ENCODE measurements around the gene RHPN2. TPM values are rescaled to one million over a fixed set of nuclear protein-coding genes. Genes with fewer than 3 reads are reported as not detected.
"Not testable (repeated sequence)": the region's sequence is repeated elsewhere in the genome, so short reads cannot be mapped to it uniquely, and the experiment has no call there.

Gene RHPN2
- total RNA-seq, 2 donors from 2014 or later, result not detected

DNA sequence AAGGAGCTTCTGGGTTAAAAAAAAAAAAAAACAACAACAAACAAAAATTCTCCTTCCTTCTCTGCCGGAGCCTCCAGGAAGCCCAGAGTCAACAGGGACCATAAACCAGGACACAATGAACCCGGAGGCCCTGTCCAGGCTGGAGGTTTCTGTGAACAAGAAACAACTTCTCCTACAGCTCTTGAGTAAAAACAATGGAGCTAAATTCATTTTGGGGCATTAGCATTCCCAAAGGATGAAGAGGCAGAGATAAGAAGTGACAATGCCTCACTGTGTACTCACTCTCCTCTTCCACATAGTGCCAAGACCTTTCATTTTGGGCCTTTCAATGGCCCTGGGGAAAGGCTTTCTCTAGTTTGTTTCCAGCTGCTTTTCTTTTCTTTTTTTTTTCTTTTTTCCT is 9.0 kb downstream of the RHPN2 start:
- Mint-ChIP-seq H3K4me3 (no peak overlapping the region), H3K36me3 (ENCODE audit: low read depth) (peaks cover 5% of the 10 kb centered on the region), H3K27ac (no peak overlapping the region), H3K4me1 (peaks cover 3% of the 10 kb centered on the region), H3K27me3 (peaks cover 23% of the 10 kb centered on the region)
- no peaks in the 10 kb centered on the region for H3K9me3 ChIP-seq (ENCODE audit: control insufficient read depth, low read length, poor library complexity, severe bottlenecking)
- DNase-seq, result no peak
- no peak for ATAC-seq

- H3K27ac Mint-ChIP-seq, result peak overlapping the region; percentile 77
- H3K4me1 Mint-ChIP-seq, result peaks cover 3% of the 10 kb centered on the region
- peaks cover 12% of the 10 kb centered on the region for H3K27me3 Mint-ChIP-seq
- DNase-seq (no peak), ATAC-seq (no peak)
- H3K9me3 ChIP-seq (ENCODE audit: control insufficient read depth, low read length, poor library complexity, severe bottlenecking), result no peaks in the 10 kb centered on the region
- no peak overlapping the region for H3K4me3 Mint-ChIP-seq
- peaks cover 3% of the 10 kb centered on the region for H3K36me3 Mint-ChIP-seq (ENCODE audit: low read depth)
Observed at GRCh38 chr19:33054623-33055022, 10.1 kb downstream of the RHPN2 start.

- Mint-ChIP-seq H3K27ac (no peak overlapping the region), H3K27me3 (no peaks in the 10 kb centered on the region), H3K4me1 (no peaks in the 10 kb centered on the region), H3K4me3 (no peak overlapping the region), H3K36me3 (ENCODE audit: low read depth) (no peaks in the 10 kb centered on the region)
- DNase-seq, result no peak
- no peak for ATAC-seq
- H3K9me3 ChIP-seq (ENCODE audit: control insufficient read depth, low read length, poor library complexity, severe bottlenecking), result no peaks in the 10 kb centered on the region
Observed at GRCh38 chr19:33052352-33052972, 12.2 kb downstream of the RHPN2 start.

DNA sequence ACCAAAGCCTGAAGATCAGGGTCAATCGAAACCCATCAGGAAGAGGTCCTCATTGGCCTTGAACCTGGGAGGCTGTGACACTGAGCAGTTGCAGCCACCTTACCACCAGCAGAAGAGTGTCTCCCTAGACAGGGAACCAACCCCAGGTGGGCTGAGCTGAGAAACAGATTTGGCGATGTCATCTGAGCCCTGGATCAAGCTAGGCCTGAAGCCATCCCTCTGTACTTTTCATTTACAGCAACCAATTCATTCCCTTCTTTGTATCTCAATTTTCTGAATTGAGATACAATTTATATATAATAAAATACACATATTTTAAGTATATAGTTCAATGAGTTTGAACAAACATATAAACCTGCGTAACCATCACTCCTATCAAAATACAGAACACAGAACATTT is 14.6 kb downstream of the RHPN2 start:
- no peaks in the 10 kb centered on the region for H3K4me1 Mint-ChIP-seq
- DNase-seq (no peak), ATAC-seq (no peak)
- no peaks in the 10 kb centered on the region for H3K36me3 Mint-ChIP-seq (ENCODE audit: low read depth)
- H3K4me3 Mint-ChIP-seq, result no peak overlapping the region
- H3K27ac Mint-ChIP-seq, result no peak overlapping the region
- no peaks in the 10 kb centered on the region for H3K9me3 ChIP-seq (ENCODE audit: control insufficient read depth, low read length, poor library complexity, severe bottlenecking)
- H3K27me3 Mint-ChIP-seq, result no peaks in the 10 kb centered on the region

DNA sequence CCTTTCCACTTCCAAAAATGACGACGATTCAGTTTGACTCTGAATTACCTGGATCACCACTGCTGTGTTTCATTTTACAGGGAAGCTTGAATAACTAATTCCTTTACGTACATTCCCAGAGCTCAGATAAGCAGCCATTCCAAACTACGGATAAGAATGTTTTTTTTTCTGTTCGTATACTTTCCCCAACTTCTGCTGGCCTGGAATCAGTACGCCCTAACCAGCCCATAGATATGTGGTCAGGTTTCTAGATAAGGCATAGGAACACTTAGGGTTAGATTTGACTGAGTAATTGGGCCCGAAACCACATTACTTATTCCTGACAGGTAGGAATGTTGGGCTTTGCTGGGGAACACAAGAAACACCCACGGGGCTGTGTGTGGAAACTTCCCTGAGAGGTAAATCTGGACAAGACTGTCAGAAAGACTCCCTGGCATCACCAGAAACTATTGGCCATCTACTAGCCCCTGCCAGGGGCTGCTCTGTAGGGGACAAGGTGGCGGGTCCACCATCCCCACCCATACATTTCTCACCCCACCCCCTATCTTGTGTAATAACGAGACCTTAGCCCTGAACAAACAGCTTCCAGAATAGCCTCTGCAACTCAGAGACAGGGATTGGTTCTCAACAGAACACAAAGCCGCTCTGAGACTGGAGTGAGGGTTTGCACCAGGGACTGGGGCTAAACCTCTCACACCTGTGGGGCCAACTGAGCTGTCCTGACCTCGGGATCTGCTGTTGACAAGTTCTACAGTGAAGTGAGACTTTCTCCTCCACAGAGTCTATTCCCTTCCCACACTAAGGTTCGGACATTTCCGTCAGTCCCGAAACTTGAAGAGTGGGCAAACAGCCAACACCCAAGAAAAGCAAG is 15.6 kb downstream of the RHPN2 start:
- DNase-seq (no peak), ATAC-seq (no peak)
- no peaks in the 10 kb centered on the region for H3K9me3 ChIP-seq (ENCODE audit: control insufficient read depth, low read length, poor library complexity, severe bottlenecking)
- Mint-ChIP-seq H3K36me3 (ENCODE audit: low read depth) (no peaks in the 10 kb centered on the region), H3K4me1 (no peaks in the 10 kb centered on the region), H3K27ac (no peak overlapping the region), H3K4me3 (no peak overlapping the region), H3K27me3 (no peaks in the 10 kb centered on the region)

- H3K9me3 ChIP-seq (ENCODE audit: control insufficient read depth, low read length, poor library complexity, severe bottlenecking), result no peaks in the 10 kb centered on the region
- no peak for ATAC-seq
- Mint-ChIP-seq H3K36me3 (ENCODE audit: low read depth) (no peaks in the 10 kb centered on the region), H3K4me1 (no peaks in the 10 kb centered on the region), H3K4me3 (no peak overlapping the region), H3K27me3 (no peaks in the 10 kb centered on the region), H3K27ac (no peak overlapping the region)
- no peak for DNase-seq
Observed at GRCh38 chr19:33047422-33047821, 17.3 kb downstream of the RHPN2 start.

- not testable (repeated sequence) for ATAC-seq; H3K27me3 Mint-ChIP-seq; H3K9me3 ChIP-seq (ENCODE audit: control insufficient read depth, low read length, poor library complexity, severe bottlenecking); DNase-seq; H3K27ac Mint-ChIP-seq; H3K4me1 Mint-ChIP-seq; H3K36me3 Mint-ChIP-seq (ENCODE audit: low read depth); H3K4me3 Mint-ChIP-seq
Observed at GRCh38 chr19:33041828-33042160, 22.9 kb downstream of the RHPN2 start.

DNA sequence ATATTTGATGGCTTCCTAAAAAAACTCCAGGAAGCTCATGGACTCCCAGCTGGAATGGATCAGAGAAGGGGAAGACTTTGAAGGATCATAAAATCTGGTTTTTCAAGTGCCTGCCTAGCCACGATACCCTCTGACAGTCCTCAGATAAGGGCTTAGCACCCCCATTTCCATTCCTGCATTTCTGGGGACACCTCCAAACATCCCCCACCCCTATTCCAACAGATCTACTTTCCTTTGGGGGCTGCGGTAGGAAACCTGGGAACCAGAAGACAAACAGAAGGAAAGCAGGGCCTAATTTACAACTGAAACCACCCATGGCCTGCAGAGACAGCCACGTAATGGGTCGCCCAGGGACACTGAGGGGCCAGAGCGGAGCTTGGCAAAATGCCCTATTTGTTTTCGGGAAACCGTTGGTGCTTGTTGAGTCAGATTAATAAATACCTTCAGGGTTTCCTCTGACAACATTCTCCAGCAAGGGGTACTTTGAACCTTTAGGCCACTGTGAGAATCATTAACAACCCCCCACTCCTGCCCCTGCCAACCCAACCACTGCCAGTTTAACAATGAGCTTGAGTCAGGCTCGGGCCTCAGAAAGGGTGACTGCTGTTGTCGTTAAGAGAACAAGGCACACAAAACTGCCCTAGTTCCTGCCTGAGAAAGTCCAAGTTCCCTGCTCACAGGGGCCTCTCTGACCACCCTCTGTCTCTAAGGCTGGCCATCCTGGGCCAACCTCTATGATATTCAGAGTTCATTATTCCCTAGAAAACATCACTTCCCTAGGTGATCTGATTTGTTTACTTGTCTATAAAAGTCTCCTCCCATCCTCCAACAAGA is 23.5 kb downstream of the RHPN2 start:
- H3K4me3 Mint-ChIP-seq, result no peak overlapping the region
- DNase-seq, result no peak
- H3K4me1 Mint-ChIP-seq, result peaks cover 7% of the 10 kb centered on the region
- no peak overlapping the region for H3K27ac Mint-ChIP-seq
- no peak for ATAC-seq
- no peaks in the 10 kb centered on the region for H3K9me3 ChIP-seq (ENCODE audit: control insufficient read depth, low read length, poor library complexity, severe bottlenecking)
- H3K36me3 Mint-ChIP-seq (ENCODE audit: low read depth), result no peaks in the 10 kb centered on the region
- no peaks in the 10 kb centered on the region for H3K27me3 Mint-ChIP-seq

- H3K27ac Mint-ChIP-seq, result no peak overlapping the region
- no peaks in the 10 kb centered on the region for H3K9me3 ChIP-seq (ENCODE audit: control insufficient read depth, low read length, poor library complexity, severe bottlenecking)
- DNase-seq, result no peak
- H3K4me3 Mint-ChIP-seq, result no peak overlapping the region
- H3K4me1 Mint-ChIP-seq, result peaks cover 7% of the 10 kb centered on the region
- no peaks in the 10 kb centered on the region for H3K36me3 Mint-ChIP-seq (ENCODE audit: low read depth)
- no peak for ATAC-seq
- H3K27me3 Mint-ChIP-seq, result no peaks in the 10 kb centered on the region
Observed at GRCh38 chr19:33039815-33040214, 24.9 kb downstream of the RHPN2 start.

- Mint-ChIP-seq H3K27ac (no peak overlapping the region), H3K27me3 (no peaks in the 10 kb centered on the region), H3K36me3 (ENCODE audit: low read depth) (no peaks in the 10 kb centered on the region), H3K4me1 (peaks cover 7% of the 10 kb centered on the region), H3K4me3 (no peak overlapping the region)
- no peak for DNase-seq
- ATAC-seq, result no peak
- no peaks in the 10 kb centered on the region for H3K9me3 ChIP-seq (ENCODE audit: control insufficient read depth, low read length, poor library complexity, severe bottlenecking)
Observed at GRCh38 chr19:33039108-33039599, 25.5 kb downstream of the RHPN2 start.

DNA sequence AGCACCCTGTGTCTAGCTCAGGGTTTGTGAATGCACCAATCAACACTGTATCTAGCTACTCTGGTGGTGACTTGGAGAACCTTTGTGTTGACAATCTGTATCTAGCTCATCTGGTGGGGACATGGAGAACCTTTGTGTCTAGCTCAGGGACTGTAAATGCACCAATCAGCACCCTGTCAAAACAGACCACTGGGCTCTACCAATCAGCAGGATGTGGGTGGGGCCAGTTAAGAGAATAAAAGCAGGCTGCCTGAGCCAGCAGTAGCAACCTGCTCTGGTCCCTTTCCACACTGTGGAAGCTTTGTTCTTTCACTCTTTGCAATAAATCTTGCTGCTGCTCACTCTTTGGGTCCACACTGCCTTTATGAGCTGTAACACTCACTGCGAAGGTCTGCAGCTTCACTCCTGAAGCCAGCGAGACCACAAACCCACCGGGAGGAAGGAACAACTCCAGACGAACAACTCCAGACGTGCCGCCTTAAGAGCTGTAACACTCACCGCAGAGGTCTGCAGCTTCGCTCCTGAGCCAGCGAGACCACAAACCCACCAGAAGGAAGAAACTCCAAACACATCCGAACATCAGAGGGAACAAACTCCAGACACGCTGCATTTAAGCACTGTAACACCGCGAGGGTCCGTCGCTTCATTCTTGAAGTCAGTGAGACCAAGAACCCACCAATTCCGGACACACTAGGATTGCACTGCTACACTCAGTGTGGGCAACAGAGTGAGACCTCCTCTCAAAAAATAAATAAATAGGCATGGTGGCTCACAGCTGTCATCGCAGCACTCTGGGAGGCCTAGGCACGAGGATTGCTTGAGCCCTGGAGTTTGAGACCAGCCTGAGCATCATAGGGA is 27.3 kb downstream of the RHPN2 start:
- not testable (repeated sequence) for H3K27me3 Mint-ChIP-seq; H3K4me1 Mint-ChIP-seq; H3K36me3 Mint-ChIP-seq (ENCODE audit: low read depth); H3K9me3 ChIP-seq (ENCODE audit: control insufficient read depth, low read length, poor library complexity, severe bottlenecking); DNase-seq; ATAC-seq
- Mint-ChIP-seq H3K27ac (peak overlapping the region; percentile 78), H3K4me3 (peak overlapping the region; percentile 90)

GRCh38 chr19:33036370-33037167 is 28.1 kb downstream of the RHPN2 start:
- ATAC-seq; H3K4me1 Mint-ChIP-seq; DNase-seq; H3K4me3 Mint-ChIP-seq; H3K27me3 Mint-ChIP-seq; H3K27ac Mint-ChIP-seq; H3K36me3 Mint-ChIP-seq (ENCODE audit: low read depth); H3K9me3 ChIP-seq (ENCODE audit: control insufficient read depth, low read length, poor library complexity, severe bottlenecking): not testable (repeated sequence)
